A673 (cell line): Measurements from ENCODE around the gene PRR14L. TPM values are rescaled to one million over a fixed set of nuclear protein-coding genes. Genes with fewer than 3 reads are reported as not detected.
"Not testable (repeated sequence)": the region's sequence is repeated elsewhere in the genome, so short reads cannot be mapped to it uniquely, and the experiment has no call there.

Experiments used
- Bru-seq: library from RNA; stranded (reverse); fragments of 400-500 nt; gene quantifications from one replicate; lab custom pipeline; 2021; lab: Mats Ljungman, UMichigan
- BruChase-seq, 2 experiments: library from RNA; stranded (reverse); fragments of 400-500 nt; gene quantifications; one replicate each; lab custom pipeline; 2021; lab: Mats Ljungman, UMichigan
- BruUV-seq: library from RNA; stranded (reverse); fragments of 400-500 nt; replicated peaks from 2 replicates; lab custom pipeline; 2021; lab: Mats Ljungman, UMichigan
- CTCF ChIA-PET: fragments of 300-600 bp; sonication (Branson Sonifier 250); formaldehyde crosslinking; loops from one replicate; lab custom pipeline; 2022; ENCODE audit warnings: antibody characterized with exemption; lab: Charles Lee
- POLR2A ChIA-PET: fragments of 300-600 bp; sonication (Branson Sonifier 250); formaldehyde crosslinking; loops from one replicate; lab custom pipeline; 2022; ENCODE audit warnings: antibody characterized with exemption; ENCODE audit not compliant: low non-redundant PET; lab: Charles Lee
- DNase-seq: peaks from one replicate; pipeline ENCODE4 v3.0.0-alpha.2; 2015; ENCODE audit warnings: low spot score
- H3K27ac ChIP-seq: fragments of 200-600 bp; sonication (generic); 2 replicates; pipeline ENCODE4 v1.5.1; 2016; ENCODE audit warnings: mixed run types, low read depth, mild to moderate bottlenecking, mixed read lengths, antibody characterized with exemption, low read length; ENCODE audit not compliant: poor library complexity, severe bottlenecking
- H3K27me3 ChIP-seq: fragments of 200-600 bp; sonication (generic); replicated peaks from 2 replicates; pipeline ENCODE4 v1.6.1; 2017; ENCODE audit warnings: mixed run types, low read depth, mild to moderate bottlenecking, mixed read lengths, antibody characterized with exemption, low read length; ENCODE audit not compliant: insufficient read depth, poor library complexity
- H3K36me3 ChIP-seq: fragments of 200-600 bp; sonication (generic); 2 replicates; pipeline ENCODE4 v1.6.1; 2016; ENCODE audit warnings: mixed run types, mild to moderate bottlenecking, mixed read lengths, antibody characterized with exemption, low read length; ENCODE audit not compliant: insufficient read depth, poor library complexity, severe bottlenecking
- H3K4me1 ChIP-seq: fragments of 200-600 bp; sonication (generic); 2 replicates; pipeline ENCODE4 v1.6.1; 2017; ENCODE audit warnings: mixed run types, mild to moderate bottlenecking, mixed read lengths, antibody characterized with exemption, low read length; ENCODE audit not compliant: insufficient read depth, poor library complexity, severe bottlenecking
- H3K4me3 ChIP-seq: fragments of 200-600 bp; sonication (generic); 2 replicates; pipeline ENCODE4 v1.5.1; 2016; ENCODE audit warnings: low read depth, mixed run types, mild to moderate bottlenecking, mixed read lengths, low read length; ENCODE audit not compliant: poor library complexity, severe bottlenecking
- H3K9me3 ChIP-seq: fragments of 200-600 bp; sonication (generic); 2 replicates; pipeline ENCODE4 v1.6.1; 2016; ENCODE audit warnings: mixed run types, low read depth, mild to moderate bottlenecking, mixed read lengths, antibody characterized with exemption, low read length; ENCODE audit not compliant: poor library complexity, severe bottlenecking
- EZH2 ChIP-seq: fragments of 200-600 bp; sonication (generic); IDR thresholded peaks from 2 replicates; pipeline ENCODE4 v1.6.1; 2017; ENCODE audit warnings: borderline replicate concordance, low read depth, mild to moderate bottlenecking, mixed read lengths, antibody characterized with exemption, low read length; ENCODE audit not compliant: poor library complexity, severe bottlenecking
- intact Hi-C: fragments of 100-400 bp; cut with micrococcal nuclease; formaldehyde crosslinking; loops from one replicate; pipeline ENCODE4 v1.10.0; 2022; ENCODE audit not compliant: unreplicated experiment
- long read RNA-seq: library from polyadenylated mRNA; stranded (forward); transcript quantifications from one replicate; pipeline ENCODE4 v2.0.0, GENCODE V29; 2022
- total RNA-seq: library from RNA; stranded (reverse); gene quantifications from 2 replicates; pipeline ENCODE4 v1.2.3, GENCODE V29; 2021
- TF ChIP-seq, protein P1 (sequence below): fragments of 300-800, 200-600 bp; sonication (generic); conservative IDR thresholded peaks from 2 replicates; pipeline ENCODE4 v1.5.1; 2017; ENCODE audit warnings: low read depth, mild to moderate bottlenecking, antibody characterized with exemption, low read length, moderate library complexity, mixed read lengths

Gene PRR14L
- total RNA-seq (61.0 and 65.4 TPM in 2 replicates), Bru-seq, nascent RNA (percentile 80 among the genes with signal in this experiment), BruChase-seq, experiment 1, labeled RNA remaining after a 2-hour chase (percentile 94 among the genes with signal in this experiment), BruChase-seq, experiment 2, labeled RNA remaining after a 6-hour chase (percentile 91 among the genes with signal in this experiment)
- long read RNA-seq, partial matches to known transcripts, result 3 of 9 reads
- long read RNA-seq, other reads (novel, unspliced or antisense), result 6 of 9 reads

DNA sequence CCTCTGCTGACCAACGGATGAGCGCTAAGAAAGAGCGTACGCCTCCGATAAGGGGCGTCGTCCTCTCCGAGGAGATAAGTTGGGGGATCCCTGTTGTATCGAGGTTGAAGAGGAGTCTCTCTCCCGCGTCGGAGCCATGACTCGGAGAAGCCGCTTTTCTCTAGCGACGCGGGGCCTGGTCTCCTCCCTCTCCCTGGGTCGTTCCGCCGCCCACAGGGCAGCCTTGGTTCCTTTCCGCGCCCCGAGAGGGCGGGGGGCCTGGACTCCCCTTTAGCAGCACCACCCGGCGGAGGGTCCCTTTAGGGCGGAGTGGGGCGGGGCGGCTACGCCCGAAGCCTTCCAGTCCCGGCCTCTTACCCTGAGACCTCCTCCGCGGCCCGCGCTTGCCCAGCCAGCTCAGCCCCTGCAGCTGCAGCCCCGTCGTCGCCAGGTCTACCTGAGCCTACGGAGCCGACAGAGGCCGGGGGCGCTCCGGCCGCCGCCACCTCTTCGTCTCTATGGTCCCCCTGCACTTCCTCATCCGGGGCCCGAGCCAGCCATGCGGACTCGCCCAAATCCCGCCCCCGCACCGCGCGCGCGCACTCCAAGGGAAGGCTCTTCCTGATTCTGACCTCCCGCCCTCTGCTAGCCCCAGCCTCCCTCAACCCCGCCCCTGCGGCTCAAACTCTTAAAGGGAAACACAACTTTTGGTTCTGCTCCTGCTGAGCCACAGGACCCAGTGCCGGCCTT lies at the start of gene PRR14L:
PRR14L (minus strand) TSS at position 497 of the 729 bp plus-strand sequence. CDS start 11,272 bp downstream, outside the sequence.
- Histone ChIP-seq H3K36me3 (peaks cover 6% of the 10 kb centered on the region), H3K9me3 (no peaks in the 10 kb centered on the region), H3K4me1 (peaks cover 18% of the 10 kb centered on the region), H3K27me3 (no peaks in the 10 kb centered on the region), H3K27ac (peak within 1 kb of the TSS; percentile 84), H3K4me3 (peak within 1 kb of the TSS; percentile 76)
- no TSS peak for BruUV-seq
- TF ChIP-seq, protein P1, sequence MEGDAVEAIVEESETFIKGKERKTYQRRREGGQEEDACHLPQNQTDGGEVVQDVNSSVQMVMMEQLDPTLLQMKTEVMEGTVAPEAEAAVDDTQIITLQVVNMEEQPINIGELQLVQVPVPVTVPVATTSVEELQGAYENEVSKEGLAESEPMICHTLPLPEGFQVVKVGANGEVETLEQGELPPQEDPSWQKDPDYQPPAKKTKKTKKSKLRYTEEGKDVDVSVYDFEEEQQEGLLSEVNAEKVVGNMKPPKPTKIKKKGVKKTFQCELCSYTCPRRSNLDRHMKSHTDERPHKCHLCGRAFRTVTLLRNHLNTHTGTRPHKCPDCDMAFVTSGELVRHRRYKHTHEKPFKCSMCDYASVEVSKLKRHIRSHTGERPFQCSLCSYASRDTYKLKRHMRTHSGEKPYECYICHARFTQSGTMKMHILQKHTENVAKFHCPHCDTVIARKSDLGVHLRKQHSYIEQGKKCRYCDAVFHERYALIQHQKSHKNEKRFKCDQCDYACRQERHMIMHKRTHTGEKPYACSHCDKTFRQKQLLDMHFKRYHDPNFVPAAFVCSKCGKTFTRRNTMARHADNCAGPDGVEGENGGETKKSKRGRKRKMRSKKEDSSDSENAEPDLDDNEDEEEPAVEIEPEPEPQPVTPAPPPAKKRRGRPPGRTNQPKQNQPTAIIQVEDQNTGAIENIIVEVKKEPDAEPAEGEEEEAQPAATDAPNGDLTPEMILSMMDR, result no peak
- no peak for TF ChIP-seq EZH2
- intact Hi-C loops, result loop anchor here (10.0 kb wide), 1 partner anchor 195 kb away; the partner anchor contains the start of gene YWHAH
- CTCF ChIA-PET, result interaction anchor here (1.2 kb wide), 1 partner anchor 221 kb away, joined by 3 read pairs; no protein-coding TSS in a partner anchor
- DNase-seq, result peak; percentile 97
- POLR2A ChIA-PET, result interaction anchor here (0.9 kb wide), 1 partner anchor 221 kb away, joined by 4 read pairs; no protein-coding TSS in a partner anchor

DNA sequence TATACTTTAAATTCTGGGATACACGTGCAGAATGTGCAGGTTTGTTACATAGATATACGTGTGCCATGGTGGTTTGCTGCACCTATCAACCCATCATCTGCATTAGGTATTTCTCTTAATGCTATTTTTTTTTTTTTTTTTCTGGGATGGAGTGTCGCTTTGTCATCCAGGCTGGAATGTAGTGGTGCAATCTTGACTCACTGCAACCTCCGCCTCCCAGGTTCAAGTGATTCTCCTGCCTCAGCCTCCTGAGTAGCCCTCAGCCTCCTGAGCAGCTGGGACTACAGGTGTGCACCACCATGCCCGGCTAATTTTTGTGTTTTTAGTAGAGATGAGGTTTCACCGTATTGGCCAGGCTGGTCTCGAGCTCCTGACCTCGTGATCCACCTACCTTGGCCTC lies 49.4 kb upstream of the PRR14L start:
- intact Hi-C loops, POLR2A ChIA-PET: not testable (repeated sequence)

DNA sequence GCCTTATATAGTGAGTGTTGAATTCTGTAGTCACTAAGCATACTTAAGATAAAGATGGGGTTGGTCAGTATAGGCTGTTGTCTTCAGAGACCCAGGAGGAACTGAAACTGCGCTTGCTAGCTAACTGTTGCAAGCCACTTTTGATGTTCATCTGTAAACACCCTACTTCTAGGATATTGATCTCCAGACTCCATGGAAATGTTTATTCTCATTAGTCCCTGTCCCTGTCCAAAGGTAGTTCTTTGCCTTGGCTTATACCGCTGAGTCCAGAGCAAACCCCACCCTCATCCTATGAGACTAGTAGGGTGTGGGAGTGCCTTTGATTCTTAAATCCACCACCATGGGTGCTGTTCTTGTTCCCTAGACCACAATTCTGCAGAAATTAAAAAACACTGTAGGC lies 40.3 kb upstream of the PRR14L start:
- BruUV-seq, result no TSS peak
- CTCF ChIA-PET, result no interaction called here

More for the DNA sequence above, 49.4 kb upstream of the PRR14L start:
- DNase-seq, H3K4me1 ChIP-seq, CTCF ChIA-PET, H3K27me3 ChIP-seq, H3K27ac ChIP-seq, H3K4me3 ChIP-seq, H3K9me3 ChIP-seq, BruUV-seq: not testable (repeated sequence)
- peaks cover 27% of the 10 kb centered on the region for H3K36me3 ChIP-seq

More for the DNA sequence above, 40.3 kb upstream of the PRR14L start:
- intact Hi-C loops, result no loop called here
- TF ChIP-seq, protein P1, result no peak
- TF ChIP-seq EZH2, result no peak
- Histone ChIP-seq H3K4me3 (no peak overlapping the region), H3K9me3 (no peaks in the 10 kb centered on the region), H3K36me3 (peaks cover 6% of the 10 kb centered on the region), H3K4me1 (no peaks in the 10 kb centered on the region), H3K27me3 (no peaks in the 10 kb centered on the region), H3K27ac (no peak overlapping the region)
- DNase-seq, result peak; percentile 2
- POLR2A ChIA-PET, result no interaction called here
